ENCODE results near the gene CKB.
"Not testable (repeated sequence)": the region's sequence is repeated elsewhere in the genome, so short reads cannot be mapped to it uniquely, and the experiment has no call there.

Gene CKB

GRCh38 chr14:103512701-103513611 is 9.7 kb downstream of the CKB start:
- H3K9me3 ChIP-seq (ENCODE audit: low read length) = no peaks in the 10 kb centered on the region
- no peak overlapping the region for H3K4me3 ChIP-seq (ENCODE audit: low read length)
- H2AFZ ChIP-seq (ENCODE audit: low read depth, low read length) = no peak overlapping the region
- peaks cover 41% of the 10 kb centered on the region for H3K36me3 ChIP-seq (ENCODE audit: insufficient read depth, low read length)
- H3K27me3 ChIP-seq (ENCODE audit: insufficient read depth, low read length) = no peaks in the 10 kb centered on the region
- H3K4me1 ChIP-seq (ENCODE audit: insufficient read depth, low read length) = peaks cover 19% of the 10 kb centered on the region

GRCh38 chr14:103512180-103512579 is 10.4 kb downstream of the CKB start:
- peaks cover 47% of the 10 kb centered on the region for H3K36me3 ChIP-seq (ENCODE audit: insufficient read depth, low read length)
- not testable (repeated sequence) for H3K9me3 ChIP-seq (ENCODE audit: low read length); H2AFZ ChIP-seq (ENCODE audit: low read depth, low read length); H3K27me3 ChIP-seq (ENCODE audit: insufficient read depth, low read length); H3K4me3 ChIP-seq (ENCODE audit: low read length)
- H3K4me1 ChIP-seq (ENCODE audit: insufficient read depth, low read length) = peaks cover 11% of the 10 kb centered on the region

GRCh38 chr14:103510724-103511693 is 11.6 kb downstream of the CKB start:
- no peak overlapping the region for H2AFZ ChIP-seq (ENCODE audit: low read depth, low read length)
- no peak overlapping the region for H3K4me3 ChIP-seq (ENCODE audit: low read length)
- no peaks in the 10 kb centered on the region for H3K4me1 ChIP-seq (ENCODE audit: insufficient read depth, low read length)
- peaks cover 51% of the 10 kb centered on the region for H3K36me3 ChIP-seq (ENCODE audit: insufficient read depth, low read length)
- H3K27me3 ChIP-seq (ENCODE audit: insufficient read depth, low read length) = no peaks in the 10 kb centered on the region
- no peaks in the 10 kb centered on the region for H3K9me3 ChIP-seq (ENCODE audit: low read length)

GRCh38 chr14:103509864-103510723 is 12.5 kb downstream of the CKB start:
- Histone ChIP-seq H3K4me1 (ENCODE audit: insufficient read depth, low read length) (no peaks in the 10 kb centered on the region), H3K4me3 (ENCODE audit: low read length) (no peak overlapping the region), H3K9me3 (ENCODE audit: low read length) (no peaks in the 10 kb centered on the region), H3K36me3 (ENCODE audit: insufficient read depth, low read length) (peaks cover 57% of the 10 kb centered on the region), H2AFZ (ENCODE audit: low read depth, low read length) (no peak overlapping the region), H3K27me3 (ENCODE audit: insufficient read depth, low read length) (no peaks in the 10 kb centered on the region)

GRCh38 chr14:103508521-103509329 is 13.9 kb downstream of the CKB start:
- Histone ChIP-seq H3K27me3 (ENCODE audit: insufficient read depth, low read length) (no peaks in the 10 kb centered on the region), H2AFZ (ENCODE audit: low read depth, low read length) (no peak overlapping the region), H3K4me3 (ENCODE audit: low read length) (no peak overlapping the region), H3K36me3 (ENCODE audit: insufficient read depth, low read length) (peaks cover 66% of the 10 kb centered on the region), H3K9me3 (ENCODE audit: low read length) (no peaks in the 10 kb centered on the region), H3K4me1 (ENCODE audit: insufficient read depth, low read length) (no peaks in the 10 kb centered on the region)

GRCh38 chr14:103507751-103508150 is 14.9 kb downstream of the CKB start:
- H3K27me3 ChIP-seq (ENCODE audit: insufficient read depth, low read length) = no peaks in the 10 kb centered on the region
- no peak overlapping the region for H2AFZ ChIP-seq (ENCODE audit: low read depth, low read length)
- H3K4me1 ChIP-seq (ENCODE audit: insufficient read depth, low read length) = no peaks in the 10 kb centered on the region
- no peak overlapping the region for H3K4me3 ChIP-seq (ENCODE audit: low read length)
- H3K36me3 ChIP-seq (ENCODE audit: insufficient read depth, low read length) = peaks cover 73% of the 10 kb centered on the region
- H3K9me3 ChIP-seq (ENCODE audit: low read length) = no peaks in the 10 kb centered on the region

- Histone ChIP-seq H3K4me1 (ENCODE audit: insufficient read depth, low read length) (peaks cover 3% of the 10 kb centered on the region), H2AFZ (ENCODE audit: low read depth, low read length) (no peak overlapping the region), H3K9me3 (ENCODE audit: low read length) (no peaks in the 10 kb centered on the region), H3K27me3 (ENCODE audit: insufficient read depth, low read length) (no peaks in the 10 kb centered on the region), H3K36me3 (ENCODE audit: insufficient read depth, low read length) (peaks cover 75% of the 10 kb centered on the region), H3K4me3 (ENCODE audit: low read length) (no peak overlapping the region)
Observed at GRCh38 chr14:103504991-103505565, 17.6 kb downstream of the CKB start.

GRCh38 chr14:103503296-103503695 is 19.3 kb downstream of the CKB start:
- no peak overlapping the region for H3K4me3 ChIP-seq (ENCODE audit: low read length)
- no peaks in the 10 kb centered on the region for H3K9me3 ChIP-seq (ENCODE audit: low read length)
- no peaks in the 10 kb centered on the region for H3K27me3 ChIP-seq (ENCODE audit: insufficient read depth, low read length)
- peaks cover 64% of the 10 kb centered on the region for H3K36me3 ChIP-seq (ENCODE audit: insufficient read depth, low read length)
- no peak overlapping the region for H2AFZ ChIP-seq (ENCODE audit: low read depth, low read length)
- peaks cover 10% of the 10 kb centered on the region for H3K4me1 ChIP-seq (ENCODE audit: insufficient read depth, low read length)

GRCh38 chr14:103502877-103503276 is 19.8 kb downstream of the CKB start:
- no peak overlapping the region for H2AFZ ChIP-seq (ENCODE audit: low read depth, low read length)
- H3K4me1 ChIP-seq (ENCODE audit: insufficient read depth, low read length) = peaks cover 10% of the 10 kb centered on the region
- H3K27me3 ChIP-seq (ENCODE audit: insufficient read depth, low read length) = no peaks in the 10 kb centered on the region
- H3K4me3 ChIP-seq (ENCODE audit: low read length) = no peak overlapping the region
- no peaks in the 10 kb centered on the region for H3K9me3 ChIP-seq (ENCODE audit: low read length)
- H3K36me3 ChIP-seq (ENCODE audit: insufficient read depth, low read length) = peaks cover 67% of the 10 kb centered on the region

- Histone ChIP-seq H3K36me3 (ENCODE audit: insufficient read depth, low read length) (peaks cover 62% of the 10 kb centered on the region), H2AFZ (ENCODE audit: low read depth, low read length) (no peak overlapping the region), H3K9me3 (ENCODE audit: low read length) (no peaks in the 10 kb centered on the region), H3K4me1 (ENCODE audit: insufficient read depth, low read length) (peaks cover 10% of the 10 kb centered on the region), H3K27me3 (ENCODE audit: insufficient read depth, low read length) (no peaks in the 10 kb centered on the region), H3K4me3 (ENCODE audit: low read length) (no peak overlapping the region)
Observed at GRCh38 chr14:103501921-103502669, 20.5 kb downstream of the CKB start.
